Superior temporal gyrus (tissue), 1 donor: Measurements from ENCODE around the gene CENPB.

Experiments
- DNase-seq: peaks from one replicate; pipeline ENCODE4 v3.0.0-alpha.2; 2016; ENCODE audit errors: extremely low spot score

Gene CENPB

DNA sequence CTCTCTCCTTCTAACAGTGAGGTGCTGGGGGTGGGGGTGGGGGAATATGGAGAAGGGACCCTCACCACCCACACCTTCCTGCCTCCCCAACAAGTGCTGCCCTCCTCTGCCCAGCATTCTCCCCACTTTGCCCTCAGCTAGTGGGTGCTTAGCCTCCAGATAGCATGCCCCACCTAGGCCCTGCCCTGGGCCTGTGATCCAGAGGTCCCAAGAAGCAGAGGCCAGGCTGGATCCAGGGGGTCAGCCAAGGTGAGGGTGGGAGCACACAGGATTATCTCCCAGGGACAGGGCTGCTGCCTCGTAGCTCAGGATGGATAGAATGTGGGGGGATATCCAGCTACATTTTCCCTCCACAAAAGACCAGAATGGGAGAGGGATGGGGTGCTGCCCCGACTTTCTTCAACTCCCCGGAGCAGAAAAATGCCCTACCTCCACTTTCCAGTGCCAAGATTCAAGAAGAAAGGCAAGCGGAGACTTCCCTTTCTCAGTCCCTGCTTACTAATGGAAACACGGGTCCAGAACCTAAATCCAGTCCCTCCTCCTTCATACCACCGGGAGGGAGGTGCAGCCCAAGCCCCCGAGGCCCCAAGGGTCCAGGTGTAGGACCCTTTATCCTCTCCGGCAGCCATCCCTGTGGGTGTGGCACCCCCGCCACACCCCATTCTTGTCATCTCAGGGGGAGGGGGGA, 20.0 kb downstream of the CENPB start:
- DNase-seq = no peak

DNA sequence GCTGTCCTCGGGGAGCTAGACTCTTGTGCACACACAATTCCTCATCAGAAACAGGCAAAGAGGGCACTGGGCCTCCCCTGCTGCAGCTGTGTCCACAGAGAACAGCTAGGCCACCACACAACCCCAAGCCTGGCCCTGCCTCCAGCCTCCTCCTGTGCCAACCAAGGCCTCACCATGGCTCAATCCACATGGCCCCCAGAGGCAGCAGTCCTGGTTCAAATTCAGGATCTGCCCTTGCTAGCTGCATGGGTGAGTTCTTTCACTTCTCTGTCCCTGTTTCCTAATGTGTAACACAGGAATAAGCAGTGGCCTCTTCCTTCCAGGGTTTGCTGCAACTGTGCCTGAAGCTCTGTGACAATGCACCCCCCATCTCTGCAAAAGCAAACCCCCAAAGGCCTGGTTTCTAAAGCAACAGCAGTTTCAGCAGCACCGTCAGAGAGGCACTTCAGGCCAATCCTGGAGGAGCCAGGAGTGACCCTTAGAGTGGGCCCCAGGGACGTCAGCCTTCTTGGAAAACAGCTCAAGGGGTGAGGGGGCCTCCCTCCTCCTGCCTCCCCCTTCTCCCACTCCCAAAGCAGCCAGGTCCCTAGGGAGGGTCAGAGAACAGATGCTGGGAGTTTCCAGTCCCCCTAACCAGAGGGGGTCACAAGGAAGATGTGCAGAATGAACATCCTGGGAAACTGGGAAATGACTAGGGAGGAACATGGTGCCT, 21.2 kb downstream of the CENPB start:
- DNase-seq = no peak

GRCh38 chr20:3764659-3765058, 21.9 kb downstream of the CENPB start:
- no peak for DNase-seq

- DNase-seq = no peak
Observed at GRCh38 chr20:3763671-3764601, 22.6 kb downstream of the CENPB start.

GRCh38 chr20:3760655-3761348, 25.7 kb downstream of the CENPB start:
- DNase-seq = no peak

GRCh38 chr20:3759884-3760283, 26.7 kb downstream of the CENPB start:
- DNase-seq = no peak

DNA sequence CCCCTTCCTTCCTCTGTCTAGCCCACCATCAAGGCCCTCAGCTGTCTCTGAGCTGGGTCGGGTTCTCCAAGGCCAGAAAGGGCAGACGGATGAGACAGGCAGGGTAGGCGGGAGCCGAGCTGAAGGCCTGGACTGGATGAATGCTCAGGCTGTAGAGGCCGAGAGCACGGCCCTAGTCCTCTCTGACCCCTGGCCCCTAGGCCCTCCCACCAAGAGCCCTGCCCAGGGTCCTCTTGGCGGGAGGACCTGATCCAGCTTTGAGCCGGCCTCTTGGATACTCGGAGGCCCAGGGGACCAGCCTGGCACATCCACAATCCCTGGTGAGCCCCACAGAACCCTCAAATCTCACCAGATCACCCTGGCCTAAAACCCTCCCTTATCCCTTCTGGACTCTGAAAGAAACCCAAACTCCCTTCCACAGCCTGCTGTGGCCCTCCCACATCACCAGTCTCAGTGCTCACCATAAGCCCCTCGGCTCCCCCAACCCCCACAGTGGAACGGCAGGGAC, 27.2 kb downstream of the CENPB start:
- DNase-seq = no peak

GRCh38 chr20:3758566-3758965, 28.0 kb downstream of the CENPB start:
- DNase-seq = no peak

GRCh38 chr20:3757268-3757667, 29.3 kb downstream of the CENPB start:
- no peak for DNase-seq

- no peak for DNase-seq
Observed at GRCh38 chr20:3755814-3756480, 30.6 kb downstream of the CENPB start.

GRCh38 chr20:3755269-3755668, 31.3 kb downstream of the CENPB start:
- no peak for DNase-seq

DNA sequence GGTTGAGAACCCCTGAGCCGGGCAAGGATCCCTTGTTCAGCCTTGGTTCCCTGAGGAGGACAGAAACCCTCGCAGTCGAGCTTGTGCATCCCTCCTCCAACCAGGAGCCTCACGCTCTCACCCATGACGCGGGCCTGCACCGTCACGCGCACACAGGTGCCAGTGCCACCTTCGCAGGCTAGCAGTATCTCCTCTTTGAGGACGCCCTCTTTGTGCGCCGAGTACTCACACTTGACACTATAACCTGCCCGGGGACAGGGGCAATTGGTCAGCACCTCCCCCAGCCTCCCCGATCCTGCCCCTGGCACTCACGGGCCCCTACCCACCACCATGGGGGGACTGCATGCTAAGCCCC, 32.3 kb downstream of the CENPB start:
- DNase-seq = no peak

DNA sequence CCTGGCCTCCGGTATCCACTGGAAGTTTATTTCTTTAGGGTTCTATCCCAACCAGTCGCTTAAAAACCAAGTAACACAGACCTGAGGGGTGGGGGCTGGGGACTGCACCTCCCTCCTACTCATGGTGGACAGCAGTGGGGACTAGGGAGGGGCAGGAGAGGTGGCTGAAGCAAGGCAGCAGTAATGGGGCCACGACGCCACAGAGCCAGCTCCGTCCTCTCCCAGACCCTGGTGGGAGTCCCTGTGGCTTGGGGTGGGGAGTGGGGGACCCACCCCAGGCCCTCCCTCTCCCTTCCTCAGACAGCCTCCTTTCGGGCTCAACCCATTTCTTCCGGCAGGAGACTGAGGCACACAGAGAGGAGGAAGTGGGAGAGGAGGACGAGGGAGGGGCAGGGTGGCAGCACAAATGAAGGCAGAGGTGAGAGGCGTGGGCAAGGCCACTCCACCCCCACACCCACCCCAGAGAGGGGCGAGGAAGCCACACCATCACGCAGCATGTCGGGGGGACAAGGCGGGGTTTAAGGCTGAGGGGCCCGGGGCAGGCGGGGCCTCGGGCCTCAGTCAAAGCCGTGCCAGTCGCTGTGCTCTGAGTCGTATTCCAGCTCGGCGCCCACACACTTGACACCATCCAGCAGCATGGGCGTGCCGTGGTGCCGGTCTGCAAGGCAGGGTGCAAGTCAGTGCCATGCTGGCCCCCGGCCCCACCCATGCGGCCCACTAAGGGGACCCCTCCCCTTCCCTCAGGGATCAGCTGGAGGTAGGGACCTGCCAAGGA, 32.9 kb downstream of the CENPB start:
- no peak for DNase-seq

- peak; percentile 74 for DNase-seq
Observed at GRCh38 chr20:3753098-3753497, 33.4 kb downstream of the CENPB start.

GRCh38 chr20:3752386-3752759, 34.2 kb downstream of the CENPB start:
- no peak for DNase-seq

- no peak for DNase-seq
Observed at GRCh38 chr20:3751675-3752385, 34.7 kb downstream of the CENPB start.

DNA sequence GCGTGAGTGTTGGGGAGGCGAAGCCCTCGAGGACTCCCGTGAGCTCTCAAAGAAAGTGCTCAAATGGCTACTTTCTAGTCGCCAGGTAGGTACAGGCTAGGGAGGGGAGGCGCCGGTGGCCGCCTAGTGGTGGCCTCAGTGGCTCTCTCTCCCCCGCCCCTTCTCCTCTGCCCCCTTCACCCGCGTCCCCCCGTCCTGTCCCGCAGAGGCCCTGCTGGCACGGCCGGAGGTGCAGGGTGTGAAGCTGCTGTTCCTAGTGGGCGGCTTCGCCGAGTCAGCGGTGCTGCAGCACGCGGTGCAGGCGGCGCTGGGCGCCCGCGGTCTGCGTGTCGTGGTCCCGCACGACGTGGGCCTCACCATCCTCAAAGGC, 35.2 kb downstream of the CENPB start:
- no peak for DNase-seq

DNA sequence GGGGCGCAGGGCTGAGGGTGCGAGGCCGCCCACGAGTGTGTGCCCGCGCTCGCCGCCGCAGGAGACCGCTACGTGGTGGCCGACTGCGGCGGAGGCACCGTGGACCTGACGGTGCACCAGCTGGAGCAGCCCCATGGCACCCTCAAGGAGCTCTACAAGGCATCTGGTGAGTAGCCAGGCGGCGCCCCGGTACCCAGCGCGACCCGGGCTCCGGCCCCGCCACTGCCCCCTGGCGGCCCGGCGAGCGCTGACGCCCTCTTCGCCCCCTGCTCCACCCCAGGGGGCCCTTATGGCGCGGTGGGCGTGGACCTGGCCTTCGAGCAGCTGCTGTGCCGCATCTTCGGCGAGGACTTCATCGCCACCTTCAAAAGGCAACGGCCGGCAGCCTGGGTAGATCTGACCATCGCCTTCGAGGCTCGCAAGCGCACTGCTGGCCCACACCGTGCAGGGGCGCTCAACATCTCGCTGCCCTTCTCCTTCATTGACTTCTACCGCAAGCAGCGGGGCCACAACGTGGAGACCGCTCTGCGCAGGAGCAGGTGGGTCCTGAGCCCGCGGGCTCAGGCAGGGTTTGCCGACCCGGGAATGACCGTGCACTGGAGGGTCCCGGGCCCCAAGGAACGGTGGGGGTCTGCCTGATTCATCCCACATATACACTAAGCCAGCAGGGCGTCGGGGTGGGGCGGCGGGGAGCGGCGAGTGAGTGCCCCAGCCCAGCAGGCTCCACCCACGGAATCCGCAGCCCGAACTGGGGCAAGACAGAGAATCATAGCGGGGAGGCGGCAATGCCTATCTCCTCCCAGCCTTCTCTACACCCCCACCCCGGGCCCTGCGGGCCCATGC, 36.6 kb downstream of the CENPB start:
- DNase-seq = no peak
